ENCODE measurements around the gene MSLN. TPM values are rescaled to one million over a fixed set of nuclear protein-coding genes. Genes with fewer than 3 reads are reported as not detected.

The MSLN gene
- total RNA-seq, 6 donors from 2014 or later, result 47.8 to 275 (median 121) TPM

DNA sequence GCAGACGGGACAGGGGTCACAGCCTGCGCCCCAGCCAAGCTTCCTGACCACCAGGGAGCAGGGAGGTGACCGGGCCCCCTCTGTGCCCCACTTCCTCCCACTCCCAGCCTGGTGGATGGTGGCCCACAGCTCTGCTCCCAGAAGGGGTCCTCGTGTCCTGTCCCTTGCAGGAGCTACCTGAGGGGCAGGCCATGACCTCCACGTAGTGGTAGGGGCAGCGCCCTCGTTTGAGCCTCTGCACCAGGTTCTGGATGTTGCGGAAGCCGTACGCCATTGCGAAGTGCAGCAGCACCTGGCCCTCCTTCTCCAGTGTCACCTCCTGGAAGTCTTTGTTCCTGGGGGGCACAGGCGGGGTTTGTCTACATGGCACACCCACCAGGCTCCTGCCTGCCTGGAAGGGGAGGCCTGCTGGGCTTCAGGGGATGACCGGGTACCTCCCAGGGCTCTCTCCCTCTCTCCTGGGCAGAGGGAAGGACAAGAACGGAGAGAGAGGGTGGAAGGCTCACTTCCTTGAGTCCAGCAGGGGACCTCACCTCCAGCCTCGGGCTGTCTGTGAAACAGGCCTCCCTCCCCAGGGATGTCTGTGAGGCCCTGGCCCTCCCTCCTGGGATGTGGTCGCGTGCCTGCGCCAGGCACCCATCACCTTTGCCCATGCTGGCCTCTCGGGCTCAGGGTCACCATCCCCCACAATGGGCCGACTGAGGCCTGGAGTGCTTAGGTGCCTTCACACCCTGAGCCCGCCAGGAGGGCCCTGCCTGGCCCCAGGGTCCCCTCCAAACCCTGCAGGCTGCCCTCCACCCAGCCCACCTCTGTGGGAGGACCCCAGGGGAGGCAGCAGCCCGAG lies 29.6 kb upstream of the MSLN start:
- 87 to 90% methylated on average over 13 to 19 of the region's 22 CpGs for WGBS, 2 donors
- Histone ChIP-seq H3K36me3 (peaks cover 2 to 53% (median 31%) of the 10 kb centered on the region in 4 donors), H3K4me3 (no peak overlapping the region), H3K9me3 (no peaks in the 10 kb centered on the region), H3K4me1 (peaks cover 20 to 32% (median 28%) of the 10 kb centered on the region in 4 donors), H3K27ac (no peak overlapping the region), H3K27me3 (peaks cover 0 to 26% (median 17%) of the 10 kb centered on the region in 4 donors)
- TF ChIP-seq EP300 (IDR thresholded peaks at IDR 0.05), result no peak
- no peak for TF ChIP-seq POLR2A (IDR thresholded peaks at IDR 0.05)
- TF ChIP-seq POLR2AphosphoS5 (IDR thresholded peaks at IDR 0.05), result no peak
- TF ChIP-seq, protein P1, sequence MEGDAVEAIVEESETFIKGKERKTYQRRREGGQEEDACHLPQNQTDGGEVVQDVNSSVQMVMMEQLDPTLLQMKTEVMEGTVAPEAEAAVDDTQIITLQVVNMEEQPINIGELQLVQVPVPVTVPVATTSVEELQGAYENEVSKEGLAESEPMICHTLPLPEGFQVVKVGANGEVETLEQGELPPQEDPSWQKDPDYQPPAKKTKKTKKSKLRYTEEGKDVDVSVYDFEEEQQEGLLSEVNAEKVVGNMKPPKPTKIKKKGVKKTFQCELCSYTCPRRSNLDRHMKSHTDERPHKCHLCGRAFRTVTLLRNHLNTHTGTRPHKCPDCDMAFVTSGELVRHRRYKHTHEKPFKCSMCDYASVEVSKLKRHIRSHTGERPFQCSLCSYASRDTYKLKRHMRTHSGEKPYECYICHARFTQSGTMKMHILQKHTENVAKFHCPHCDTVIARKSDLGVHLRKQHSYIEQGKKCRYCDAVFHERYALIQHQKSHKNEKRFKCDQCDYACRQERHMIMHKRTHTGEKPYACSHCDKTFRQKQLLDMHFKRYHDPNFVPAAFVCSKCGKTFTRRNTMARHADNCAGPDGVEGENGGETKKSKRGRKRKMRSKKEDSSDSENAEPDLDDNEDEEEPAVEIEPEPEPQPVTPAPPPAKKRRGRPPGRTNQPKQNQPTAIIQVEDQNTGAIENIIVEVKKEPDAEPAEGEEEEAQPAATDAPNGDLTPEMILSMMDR (IDR thresholded peaks at IDR 0.05), result no peak
- DNase-seq, result peak in 1 of 2 donors; percentile 56
- no peak for ATAC-seq (ENCODE audit: low FRiP score in 2 of 2)

- Histone ChIP-seq H3K4me1 (peaks cover 15 to 18% (median 17%) of the 10 kb centered on the region in 4 donors), H3K9me3 (no peaks in the 10 kb centered on the region), H3K27me3 (peaks cover 0 to 11% (median 7%) of the 10 kb centered on the region in 4 donors), H3K36me3 (peaks cover 2 to 67% (median 46%) of the 10 kb centered on the region in 4 donors), H3K4me3 (no peak overlapping the region), H3K27ac (no peak overlapping the region)
- TF ChIP-seq POLR2AphosphoS5 (IDR thresholded peaks at IDR 0.05) (no peak), POLR2A (IDR thresholded peaks at IDR 0.05) (no peak), EP300 (IDR thresholded peaks at IDR 0.05) (no peak)
- TF ChIP-seq, protein P1 (IDR thresholded peaks at IDR 0.05), result no peak
- 97 to 98% methylated on average over 10 to 12 of the region's 12 CpGs for WGBS, 2 donors
- ATAC-seq (ENCODE audit: low FRiP score in 2 of 2) (no peak), DNase-seq (peak in 1 of 2 donors; percentile 52)
These were observed 28.2 kb upstream of the MSLN start for GRCh38 chr16:732332-732731.

DNA sequence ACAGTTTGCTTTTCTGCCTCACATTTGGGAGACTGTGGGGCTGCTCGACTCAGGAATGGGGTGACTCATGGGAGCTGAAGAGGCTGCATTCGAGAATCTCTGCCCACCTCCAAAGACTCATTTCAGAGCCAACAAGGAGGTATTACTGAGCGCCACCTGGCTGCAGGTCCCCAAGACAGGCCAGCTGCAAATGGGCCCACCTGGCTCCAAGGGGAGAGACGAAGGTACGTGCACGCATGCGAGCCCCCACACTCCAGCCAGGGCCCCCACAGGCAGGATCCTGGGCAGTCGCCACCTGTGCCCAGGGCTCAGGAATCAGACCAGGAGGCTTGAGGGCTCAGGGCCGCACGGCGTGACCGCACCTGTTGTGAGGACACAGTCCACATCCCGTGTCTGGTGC lies 27.6 kb upstream of the MSLN start:
- TF ChIP-seq POLR2AphosphoS5 (IDR thresholded peaks at IDR 0.05) (no peak), POLR2A (IDR thresholded peaks at IDR 0.05) (no peak), EP300 (IDR thresholded peaks at IDR 0.05) (no peak)
- TF ChIP-seq, protein P1 (IDR thresholded peaks at IDR 0.05), result no peak

GRCh38 chr16:733382-734207 lies 26.9 kb upstream of the MSLN start:
- Histone ChIP-seq H3K4me3 (no peak overlapping the region), H3K27me3 (no peaks in the 10 kb centered on the region), H3K9me3 (no peaks in the 10 kb centered on the region), H3K36me3 (peaks cover 2 to 77% (median 49%) of the 10 kb centered on the region in 4 donors), H3K4me1 (peaks cover 3 to 5% (median 4%) of the 10 kb centered on the region in 4 donors), H3K27ac (no peak overlapping the region)
- ATAC-seq (ENCODE audit: low FRiP score in 2 of 2) (peak in 1 of 2 donors; percentile 26), DNase-seq (peak in 1 of 2 donors; percentile 85)
- TF ChIP-seq, protein P1 (IDR thresholded peaks at IDR 0.05), result peak in 1 of 6 experiments; percentile 31
- TF ChIP-seq EP300 (IDR thresholded peaks at IDR 0.05), result no peak
- WGBS, 2 donors, result 92 to 98% methylated on average over 14 to 17 of the region's 34 CpGs

More for the DNA sequence above, 27.6 kb upstream of the MSLN start:
- Histone ChIP-seq H3K27ac (no peak overlapping the region), H3K36me3 (peaks cover 2 to 74% (median 49%) of the 10 kb centered on the region in 4 donors), H3K4me1 (peaks cover 9 to 12% (median 11%) of the 10 kb centered on the region in 4 donors), H3K27me3 (peaks cover 0 to 5% (median 2%) of the 10 kb centered on the region in 4 donors), H3K9me3 (no peaks in the 10 kb centered on the region), H3K4me3 (no peak overlapping the region)
- DNase-seq (peak in 1 of 2 donors; percentile 77), ATAC-seq (ENCODE audit: low FRiP score in 2 of 2) (no peak)
- 78 to 90% methylated on average over 3 to 13 of the region's 13 CpGs for WGBS, 2 donors

Data from upper lobe of left lung (tissue), 6 donors.